H9 (cell line): Measurements from ENCODE around the gene RIIAD1. TPM values are rescaled to one million over a fixed set of nuclear protein-coding genes. Genes with fewer than 3 reads are reported as not detected.

Source experiments
- DNase-seq: peaks from one replicate; pipeline ENCODE4 v3.0.0-alpha.2; 2017
- H2AFZ ChIP-seq: one replicate; pipeline ENCODE4 v1.6.1; 2013; ENCODE audit warnings: mild to moderate bottlenecking, low read length, control low read depth, moderate library complexity
- H2AK5ac ChIP-seq: 2 replicates; pipeline ENCODE4 v1.6.1; 2013; ENCODE audit warnings: low read length, control low read depth, mixed read lengths; ENCODE audit not compliant: insufficient read length
- H2BK120ac ChIP-seq: one replicate; pipeline ENCODE4 v1.6.1; 2013; ENCODE audit warnings: low read depth, mild to moderate bottlenecking, low read length, control low read depth, inconsistent platforms; ENCODE audit not compliant: poor library complexity, severe bottlenecking
- H2BK12ac ChIP-seq: 2 replicates; pipeline ENCODE4 v1.6.1; 2013; ENCODE audit warnings: low read length, control low read depth, mixed read lengths, low read depth; ENCODE audit not compliant: insufficient read length
- H2BK15ac ChIP-seq: 2 replicates; pipeline ENCODE4 v1.6.1; 2013; ENCODE audit warnings: low read depth, low read length, control low read depth
- H2BK20ac ChIP-seq: one replicate; pipeline ENCODE4 v1.6.1; 2013; ENCODE audit warnings: low read depth, mild to moderate bottlenecking, low read length, control low read depth, inconsistent platforms; ENCODE audit not compliant: poor library complexity, severe bottlenecking
- H2BK5ac ChIP-seq: 2 replicates; pipeline ENCODE4 v1.6.1; 2013; ENCODE audit warnings: low read length, control low read depth, mixed read lengths; ENCODE audit not compliant: insufficient read length
- H3K14ac ChIP-seq: 2 replicates; pipeline ENCODE4 v1.6.1; 2013; ENCODE audit warnings: low read length, control low read depth; ENCODE audit not compliant: insufficient read depth
- H3K18ac ChIP-seq: 2 replicates; pipeline ENCODE4 v1.6.1; 2013; ENCODE audit warnings: low read depth, mild to moderate bottlenecking, mixed read lengths, low read length, control low read depth; ENCODE audit not compliant: insufficient read length
- H3K23ac ChIP-seq: 2 replicates; pipeline ENCODE4 v1.6.1; 2013; ENCODE audit warnings: low read length, control low read depth, mixed read lengths, low read depth; ENCODE audit not compliant: insufficient read length
- H3K23me2 ChIP-seq: 2 replicates; pipeline ENCODE4 v1.6.1; 2013; ENCODE audit warnings: low read depth, mild to moderate bottlenecking, mixed read lengths, low read length, control low read depth; ENCODE audit not compliant: insufficient read length, poor library complexity, severe bottlenecking
- H3K27ac ChIP-seq: 2 replicates; pipeline ENCODE4 v1.5.1; 2013; ENCODE audit warnings: low read length, control low read depth, mixed read lengths, low read depth; ENCODE audit not compliant: insufficient read length
- H3K27me3 ChIP-seq: 2 replicates; pipeline ENCODE4 v1.6.1; 2013; ENCODE audit warnings: low read length, control low read depth, inconsistent platforms; ENCODE audit not compliant: insufficient read depth
- H3K4ac ChIP-seq: 2 replicates; pipeline ENCODE4 v1.6.1; 2013; ENCODE audit warnings: low read depth, mild to moderate bottlenecking, control low read depth, inconsistent platforms, low read length, moderate library complexity
- H3K4me1 ChIP-seq: 2 replicates; pipeline ENCODE4 v1.6.1; 2013; ENCODE audit warnings: low read length, control low read depth, inconsistent platforms; ENCODE audit not compliant: insufficient read depth
- H3K4me2 ChIP-seq: 2 replicates; pipeline ENCODE4 v1.6.1; 2013; ENCODE audit warnings: low read length, control low read depth, mixed read lengths; ENCODE audit not compliant: insufficient read length, insufficient read depth
- H3K56ac ChIP-seq: 2 replicates; pipeline ENCODE4 v1.6.1; 2013; ENCODE audit warnings: low read depth, mild to moderate bottlenecking, mixed read lengths, low read length, control low read depth; ENCODE audit not compliant: insufficient read length
- H3K79me1 ChIP-seq: 2 replicates; pipeline ENCODE4 v1.6.1; 2013; ENCODE audit warnings: low read depth, mild to moderate bottlenecking, moderate library complexity, low read length, control low read depth, inconsistent platforms; ENCODE audit not compliant: insufficient read depth, poor library complexity, severe bottlenecking
- H3K79me2 ChIP-seq: 2 replicates; pipeline ENCODE4 v1.6.1; 2013; ENCODE audit warnings: low read length, control low read depth, inconsistent platforms; ENCODE audit not compliant: insufficient read depth
- H3K9ac ChIP-seq: 2 replicates; pipeline ENCODE4 v1.6.1; 2013; ENCODE audit warnings: low read length, control low read depth, mixed read lengths; ENCODE audit not compliant: insufficient read length; ENCODE audit errors: extremely low read depth
- H3K9me3 ChIP-seq: one replicate; pipeline ENCODE4 v1.6.1; 2013; ENCODE audit warnings: low read depth, low read length, inconsistent platforms; ENCODE audit not compliant: control insufficient read depth
- H3T11ph ChIP-seq: one replicate; pipeline ENCODE4 v1.6.1; 2013; ENCODE audit warnings: mild to moderate bottlenecking, low read length, control low read depth, inconsistent platforms
- H4K20me1 ChIP-seq: one replicate; pipeline ENCODE4 v1.6.1; 2013; ENCODE audit not compliant: control insufficient read depth, insufficient read length, insufficient read depth
- H4K5ac ChIP-seq: 2 replicates; pipeline ENCODE4 v1.6.1; 2013; ENCODE audit warnings: low read depth, mild to moderate bottlenecking, mixed read lengths, low read length, control low read depth; ENCODE audit not compliant: insufficient read length
- H4K8ac ChIP-seq: replicated peaks from 2 replicates; pipeline ENCODE4 v1.6.1; 2013; ENCODE audit warnings: low read length, control low read depth, mixed read lengths, low read depth; ENCODE audit not compliant: insufficient read length
- H4K91ac ChIP-seq: 2 replicates; pipeline ENCODE4 v1.6.1; 2013; ENCODE audit warnings: low read depth, mild to moderate bottlenecking, moderate library complexity, mixed read lengths, low read length, control low read depth; ENCODE audit not compliant: insufficient read length
- H3K27ac Mint-ChIP-seq, 3 experiments: 2 replicates in 2 of 3; 3 replicates in 1 of 3; pipeline ENCODE4 v1.8.0; 2020 to 2021; ENCODE audit warnings: mixed read lengths in 3 of 3, mild to moderate bottlenecking in 1 of 3, moderate library complexity in 1 of 3
- H3K27me3 Mint-ChIP-seq: 2 replicates; pipeline ENCODE4 v1.8.0; 2021; ENCODE audit warnings: low read depth, mild to moderate bottlenecking, moderate library complexity, mixed read lengths
- H3K36me3 Mint-ChIP-seq, 3 experiments: 2 replicates in 2 of 3; 3 replicates in 1 of 3; pipeline ENCODE4 v1.8.0; 2020 to 2021; ENCODE audit warnings: low read depth in 3 of 3, mixed read lengths in 3 of 3; ENCODE audit not compliant: insufficient read depth in 1 of 3
- H3K4me1 Mint-ChIP-seq, 2 experiments: 2 replicates each; pipeline ENCODE4 v1.8.0; 2020; ENCODE audit warnings: mixed read lengths in 2 of 2
- H3K4me3 Mint-ChIP-seq, 2 experiments: 2 replicates in 1 of 2; 3 replicates in 1 of 2; pipeline ENCODE4 v1.8.0; 2020 to 2021; ENCODE audit warnings: mild to moderate bottlenecking in 2 of 2, mixed read lengths in 2 of 2, moderate library complexity in 1 of 2
- H3K9me3 Mint-ChIP-seq, 2 experiments: 2 replicates in 1 of 2; 3 replicates in 1 of 2; pipeline ENCODE4 v1.8.0; 2020; ENCODE audit warnings: mild to moderate bottlenecking in 2 of 2, mixed read lengths in 2 of 2, moderate library complexity in 1 of 2
- WGBS: extraction: QIAGEN DNeasy Blood & Tissue Kit; methylation state at CpG from one replicate; pipeline ENCODE4 v1.1.7; 2013; ENCODE audit warnings: missing lambda C conversion rate, low lambda C conversion rate, mixed read lengths; ENCODE audit not compliant: insufficient read length; ENCODE audit errors: extremely low coverage; 5-methylcytosine and 5-hydroxymethylcytosine counted together
- total RNA-seq: library from RNA; stranded (reverse); gene quantifications from 2 replicates; pipeline ENCODE4 v1.2.1, GENCODE V29; 2021
- TF ChIP-seq, protein P1 (sequence below): fragments of 200-600 bp; sonication (generic); conservative IDR thresholded peaks from 3 replicates; pipeline ENCODE4 v1.8.0; 2021; ENCODE audit warnings: antibody characterized with exemption, mild to moderate bottlenecking

RIIAD1 gene
- total RNA-seq, 1 experiment from 2014 or later: 1.4 TPM

- no peaks in the 10 kb centered on the region for H3K4me1 ChIP-seq
- Mint-ChIP-seq H3K4me3 (no peak overlapping the region), H3K4me1 (peaks cover 19 to 27% of the 10 kb centered on the region in 2 experiments), H3K27me3 (peaks cover 6% of the 10 kb centered on the region), H3K36me3 (no peaks in the 10 kb centered on the region), H3K9me3 (no peaks in the 10 kb centered on the region), H3K27ac (no peak overlapping the region)
- no peaks in the 10 kb centered on the region for H3K9me3 ChIP-seq
- H3K23ac ChIP-seq: no peak overlapping the region
- H2AFZ ChIP-seq: no peak overlapping the region
- H3K27ac ChIP-seq: no peak overlapping the region
- H2AK5ac ChIP-seq: no peak overlapping the region
- H3K4me2 ChIP-seq: no peak overlapping the region
- no peak overlapping the region for H2BK5ac ChIP-seq
- TF ChIP-seq, protein P1, sequence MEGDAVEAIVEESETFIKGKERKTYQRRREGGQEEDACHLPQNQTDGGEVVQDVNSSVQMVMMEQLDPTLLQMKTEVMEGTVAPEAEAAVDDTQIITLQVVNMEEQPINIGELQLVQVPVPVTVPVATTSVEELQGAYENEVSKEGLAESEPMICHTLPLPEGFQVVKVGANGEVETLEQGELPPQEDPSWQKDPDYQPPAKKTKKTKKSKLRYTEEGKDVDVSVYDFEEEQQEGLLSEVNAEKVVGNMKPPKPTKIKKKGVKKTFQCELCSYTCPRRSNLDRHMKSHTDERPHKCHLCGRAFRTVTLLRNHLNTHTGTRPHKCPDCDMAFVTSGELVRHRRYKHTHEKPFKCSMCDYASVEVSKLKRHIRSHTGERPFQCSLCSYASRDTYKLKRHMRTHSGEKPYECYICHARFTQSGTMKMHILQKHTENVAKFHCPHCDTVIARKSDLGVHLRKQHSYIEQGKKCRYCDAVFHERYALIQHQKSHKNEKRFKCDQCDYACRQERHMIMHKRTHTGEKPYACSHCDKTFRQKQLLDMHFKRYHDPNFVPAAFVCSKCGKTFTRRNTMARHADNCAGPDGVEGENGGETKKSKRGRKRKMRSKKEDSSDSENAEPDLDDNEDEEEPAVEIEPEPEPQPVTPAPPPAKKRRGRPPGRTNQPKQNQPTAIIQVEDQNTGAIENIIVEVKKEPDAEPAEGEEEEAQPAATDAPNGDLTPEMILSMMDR: no peak
- H2BK15ac ChIP-seq: no peak overlapping the region
- no peak overlapping the region for H3K9ac ChIP-seq
- H3K79me1 ChIP-seq: no peaks in the 10 kb centered on the region
- H2BK120ac ChIP-seq: no peak overlapping the region
- no peaks in the 10 kb centered on the region for H4K20me1 ChIP-seq
- H4K8ac ChIP-seq: no peak overlapping the region
- no peak overlapping the region for H3K14ac ChIP-seq
- DNase-seq: peak; percentile 63
- no peak overlapping the region for H2BK20ac ChIP-seq
- no peak overlapping the region for H4K5ac ChIP-seq
- no peaks in the 10 kb centered on the region for H3K23me2 ChIP-seq
- H3T11ph ChIP-seq: no peak overlapping the region
- no peak overlapping the region for H4K91ac ChIP-seq
- H2BK12ac ChIP-seq: no peak overlapping the region
- no peaks in the 10 kb centered on the region for H3K79me2 ChIP-seq
- WGBS: no CpG with 5 or more reads among the region's 15 CpGs
- H3K27me3 ChIP-seq: no peaks in the 10 kb centered on the region; the same call in 1 of the 2 replicates
- no peak overlapping the region for H3K18ac ChIP-seq
- H3K4ac ChIP-seq: no peak overlapping the region
- no peak overlapping the region for H3K56ac ChIP-seq
Observed at GRCh38 chr1:151710187-151710840, 11.0 kb upstream of the RIIAD1 start.
